Activated T-cell treated with anti-CD3 and anti-CD28 coated beads, Interleukin-2, amount 50 U/mL, for 1 hour (primary cell): Measurements from ENCODE around the gene S1PR2.
"Not testable (repeated sequence)": the region's sequence is repeated elsewhere in the genome, so short reads cannot be mapped to it uniquely, and the experiment has no call there.

Experiments
- DNase-seq: peaks from one replicate; pipeline ENCODE4 v3.0.0-alpha.2; 2020

The S1PR2 gene

GRCh38 chr19:10184636-10185035, 46.5 kb downstream of the S1PR2 start:
- no peak for DNase-seq

- no peak for DNase-seq
Measured at GRCh38 chr19:10183926-10184325, 47.2 kb downstream of the S1PR2 start.

GRCh38 chr19:10182847-10183246, 48.3 kb downstream of the S1PR2 start:
- no peak for DNase-seq

- no peak for DNase-seq
Measured at GRCh38 chr19:10182076-10182475, 49.1 kb downstream of the S1PR2 start.

- no peak for DNase-seq
Measured at GRCh38 chr19:10180459-10180858, 50.7 kb downstream of the S1PR2 start.

GRCh38 chr19:10180024-10180423, 51.1 kb downstream of the S1PR2 start:
- not testable (repeated sequence) for DNase-seq

- DNase-seq: no peak
Measured at GRCh38 chr19:10173527-10173926, 57.6 kb downstream of the S1PR2 start.
